Heart left ventricle (tissue), 13 donors: ENCODE results near the gene NCAPG2.

Experiments used
- POLR2A ChIP-seq, 2 donors: fragments of 450-650 bp; IDR thresholded peaks; one replicate each; pipeline ENCODE4 v1.6.1; 2017; ENCODE audit warnings: antibody characterized with exemption in 2 of 2, mild to moderate bottlenecking in 2 of 2, moderate library complexity in 2 of 2
- TF ChIP-seq, protein P1 (sequence below), 12 donors: fragments of 200-600 bp; sonication (generic) in 4 of 12; IDR thresholded peaks; one replicate each; pipeline versions ENCODE4 v1.5.0 to v1.8.0; 2018 to 2022; ENCODE audit warnings: antibody characterized with exemption in 12 of 12, mild to moderate bottlenecking in 5 of 12
- donor health status: ischemic (EF 13 %, LVEDD 7.1; RV severe dilation, severe dysfunction).
- donor health status: DM: no; HTN: yes; CAD: no.
- donor health status: DM: no; HTN: no; CAD: no.
- donor health status: ischemic (EF 25% LVEDD 6.9; RV normal size, moderate dysfunction).
- donor health status: ischemic (EF 25% LVEDD 5.7; RV mildly dilated, moderate dysfunction).
- donor health status: ischemic (EF 35%, LVEDD 5.7; RV mildly dilated, moderate dysfunction).
- donor health status: nonischemic (EF 11% LVEDD 7.7; RV severe dilation, severe dysfunction).
- donor health status: DM: yes; HTN: yes; CAD: no.
- donor health status: PGD.
- donor health status: ischemic (EF 29% LVEDD 5.4; RV normal size, mild dysfunction).
- donor health status: nonischemic (EF 23%, LVEDD 6.1; RV moderate dilation, normal function).

GRCh38 chr7:158685693-158686092 is 18.9 kb downstream of the NCAPG2 start:
- TF ChIP-seq, protein P1, sequence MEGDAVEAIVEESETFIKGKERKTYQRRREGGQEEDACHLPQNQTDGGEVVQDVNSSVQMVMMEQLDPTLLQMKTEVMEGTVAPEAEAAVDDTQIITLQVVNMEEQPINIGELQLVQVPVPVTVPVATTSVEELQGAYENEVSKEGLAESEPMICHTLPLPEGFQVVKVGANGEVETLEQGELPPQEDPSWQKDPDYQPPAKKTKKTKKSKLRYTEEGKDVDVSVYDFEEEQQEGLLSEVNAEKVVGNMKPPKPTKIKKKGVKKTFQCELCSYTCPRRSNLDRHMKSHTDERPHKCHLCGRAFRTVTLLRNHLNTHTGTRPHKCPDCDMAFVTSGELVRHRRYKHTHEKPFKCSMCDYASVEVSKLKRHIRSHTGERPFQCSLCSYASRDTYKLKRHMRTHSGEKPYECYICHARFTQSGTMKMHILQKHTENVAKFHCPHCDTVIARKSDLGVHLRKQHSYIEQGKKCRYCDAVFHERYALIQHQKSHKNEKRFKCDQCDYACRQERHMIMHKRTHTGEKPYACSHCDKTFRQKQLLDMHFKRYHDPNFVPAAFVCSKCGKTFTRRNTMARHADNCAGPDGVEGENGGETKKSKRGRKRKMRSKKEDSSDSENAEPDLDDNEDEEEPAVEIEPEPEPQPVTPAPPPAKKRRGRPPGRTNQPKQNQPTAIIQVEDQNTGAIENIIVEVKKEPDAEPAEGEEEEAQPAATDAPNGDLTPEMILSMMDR (IDR thresholded peaks at IDR 0.05) = no peak
- no peak for TF ChIP-seq POLR2A (IDR thresholded peaks at IDR 0.05)
